ENCODE data around the gene COL5A1.

COL5A1 gene

DNA sequence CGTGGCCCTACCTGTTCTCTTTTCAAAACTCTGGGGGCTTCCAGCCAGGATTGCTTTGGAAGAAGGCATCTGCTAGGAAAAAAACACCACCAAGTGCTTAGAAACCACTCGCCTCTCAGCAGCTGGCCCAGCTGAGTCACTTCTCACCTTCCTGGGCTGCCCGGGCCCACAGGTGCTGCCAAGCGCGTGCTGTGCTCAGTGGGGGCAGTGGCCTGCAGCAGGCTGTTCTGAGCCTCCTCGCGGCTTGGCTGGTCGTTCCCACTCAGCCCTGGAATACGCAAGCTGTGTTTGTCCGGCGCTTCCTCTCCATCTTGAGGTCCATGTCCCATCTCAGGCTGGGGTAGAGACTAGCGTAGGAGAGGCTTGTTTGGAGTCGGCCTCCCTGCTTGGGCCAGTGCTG is 136.6 kb downstream of the COL5A1 start:
- no peak for TF ChIP-seq ZC3H10 (CRISPR knock-in tag; IDR thresholded peaks at IDR 0.05)
- TF ChIP-seq TOX (CRISPR knock-in tag; IDR thresholded peaks at IDR 0.05; ENCODE audit: borderline replicate concordance): no peak
- TF ChIP-seq TCF4 (CRISPR knock-in tag; IDR thresholded peaks at IDR 0.05; ENCODE audit: borderline replicate concordance): no peak
- no peak for TF ChIP-seq PATZ1 (CRISPR knock-in tag; IDR thresholded peaks at IDR 0.05; ENCODE audit: borderline replicate concordance)
- no peak for TF ChIP-seq POU6F1 (CRISPR knock-in tag; IDR thresholded peaks at IDR 0.05; ENCODE audit: borderline replicate concordance, low read depth)
- TF ChIP-seq, protein P1, sequence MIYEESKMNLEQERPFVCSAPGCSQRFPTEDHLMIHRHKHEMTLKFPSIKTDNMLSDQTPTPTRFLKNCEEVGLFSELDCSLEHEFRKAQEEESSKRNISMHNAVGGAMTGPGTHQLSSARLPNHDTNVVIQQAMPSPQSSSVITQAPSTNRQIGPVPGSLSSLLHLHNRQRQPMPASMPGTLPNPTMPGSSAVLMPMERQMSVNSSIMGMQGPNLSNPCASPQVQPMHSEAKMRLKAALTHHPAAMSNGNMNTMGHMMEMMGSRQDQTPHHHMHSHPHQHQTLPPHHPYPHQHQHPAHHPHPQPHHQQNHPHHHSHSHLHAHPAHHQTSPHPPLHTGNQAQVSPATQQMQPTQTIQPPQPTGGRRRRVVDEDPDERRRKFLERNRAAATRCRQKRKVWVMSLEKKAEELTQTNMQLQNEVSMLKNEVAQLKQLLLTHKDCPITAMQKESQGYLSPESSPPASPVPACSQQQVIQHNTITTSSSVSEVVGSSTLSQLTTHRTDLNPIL (CRISPR knock-in tag; IDR thresholded peaks at IDR 0.05; ENCODE audit: low read depth): no peak
- no peak for TF ChIP-seq ARNTL (CRISPR knock-in tag; IDR thresholded peaks at IDR 0.05; ENCODE audit: borderline replicate concordance, low read depth)
- no peak for TF ChIP-seq PPARA (CRISPR knock-in tag; IDR thresholded peaks at IDR 0.05; ENCODE audit: borderline replicate concordance)
- TF ChIP-seq ISL1 (CRISPR knock-in tag; IDR thresholded peaks at IDR 0.05): no peak
- TF ChIP-seq SNAI2 (CRISPR knock-in tag; IDR thresholded peaks at IDR 0.05): no peak
- TF ChIP-seq ESRRG (CRISPR knock-in tag; IDR thresholded peaks at IDR 0.05): no peak
- no peak for TF ChIP-seq TSHZ2 (CRISPR knock-in tag; IDR thresholded peaks at IDR 0.05)
- no peak for TF ChIP-seq ZNF70 (CRISPR knock-in tag; IDR thresholded peaks at IDR 0.05)
- TF ChIP-seq OSR1 (CRISPR knock-in tag; IDR thresholded peaks at IDR 0.05): no peak
- TF ChIP-seq RARB (CRISPR knock-in tag; IDR thresholded peaks at IDR 0.05): no peak
- TF ChIP-seq ZFP3 (CRISPR knock-in tag; IDR thresholded peaks at IDR 0.05): no peak
- TF ChIP-seq CSDC2 (CRISPR knock-in tag; IDR thresholded peaks at IDR 0.05): no peak
- TF ChIP-seq ZNF8 (CRISPR knock-in tag; IDR thresholded peaks at IDR 0.05): no peak
- TF ChIP-seq ZFP30 (CRISPR knock-in tag; IDR thresholded peaks at IDR 0.05): no peak
- TF ChIP-seq BACH2 (CRISPR knock-in tag; IDR thresholded peaks at IDR 0.05; ENCODE audit: borderline replicate concordance): no peak
- ATAC-seq: no peak

- ATAC-seq: peak; percentile 82
- TF ChIP-seq RARB (CRISPR knock-in tag; IDR thresholded peaks at IDR 0.05) (no peak), ARNTL (CRISPR knock-in tag; IDR thresholded peaks at IDR 0.05; ENCODE audit: borderline replicate concordance, low read depth) (no peak), POU6F1 (CRISPR knock-in tag; IDR thresholded peaks at IDR 0.05; ENCODE audit: borderline replicate concordance, low read depth) (no peak), TSHZ2 (CRISPR knock-in tag; IDR thresholded peaks at IDR 0.05) (no peak)
These were observed 137.3 kb downstream of the COL5A1 start for GRCh38 chr9:134778841-134779411.

Measured in SK-N-SH treated with all-trans-retinoic acid at 6 μM for 48 hours (cell line).